Measurements from ENCODE around the gene EMILIN1. TPM values are rescaled to one million over a fixed set of nuclear protein-coding genes. Genes with fewer than 3 reads are reported as not detected.

Gene EMILIN1
- polyA plus RNA-seq, 1 of the 3 experiments (the other 2 are of a cell fraction): 286 TPM

GRCh38 chr2:27082773-27083409 lies 4.5 kb downstream of the EMILIN1 start:
- Histone ChIP-seq H3F3A (replicated peaks; ENCODE audit: insufficient read depth) (peaks cover 11% of the 10 kb centered on the region), H4K20me1 (ENCODE audit: insufficient read depth) (peaks cover 16% of the 10 kb centered on the region; the same call in 1 of the 2 replicates), H3K4me3 (ENCODE audit: low read depth in 2 of 2, low read length in 1 of 2) (no peak overlapping the region), H3K4me1 (ENCODE audit: control insufficient read depth in 1 of 2, insufficient read depth in 2 of 2, low read depth in 1 of 2, low read length in 1 of 2) (peaks cover 20 to 57% of the 10 kb centered on the region in 2 experiments), H3K4me2 (no peak overlapping the region), H3K9me3 (no peaks in the 10 kb centered on the region), H2AFZ (ENCODE audit: low read depth) (no peak overlapping the region), H3K27me3 (ENCODE audit: insufficient read depth) (no peaks in the 10 kb centered on the region), H3K36me3 (replicated peaks in 1 of 2; ENCODE audit: control insufficient read depth in 1 of 2, insufficient read depth in 2 of 2, low read length in 1 of 2) (peaks cover 16 to 38% of the 10 kb centered on the region in 2 experiments), H3K9ac (no peak overlapping the region), H3K79me2 (ENCODE audit: insufficient read depth) (peaks cover 32% of the 10 kb centered on the region), H3K27ac (ENCODE audit: low read depth in 2 of 2, low read length in 1 of 2) (no peak overlapping the region; a peak in 1 of 4 replicates), H3K9me2 (no peaks in the 10 kb centered on the region)
- POLR2A ChIA-PET: interaction anchor here (1.3 to 6.7 kb wide), 4 partner anchors 10 to 32 kb away, joined by 3 to 63 read pairs (median 12); partner anchors contain the start of genes AGBL5 and OST4
- no peak for DNase-seq
- CTCF ChIA-PET: interaction anchor here (1.0 to 14.6 kb wide), 8 partner anchors 15 to 237 kb away, joined by 5 to 227 read pairs (median 28); partner anchors contain the start of genes AGBL5 and OST4
- WGBS (ENCODE audit: low lambda C conversion rate): 87% methylated on average over 8 of the region's 27 CpGs
- no peak for TF ChIP-seq CHD2 (IDR thresholded peaks at IDR 0.05; ENCODE audit: low read length, partially characterized antibody)
- TF ChIP-seq RXRA (IDR thresholded peaks at IDR 0.05; ENCODE audit: borderline replicate concordance, low read depth): no peak
- TF ChIP-seq TAF1 (IDR thresholded peaks at IDR 0.05; ENCODE audit: borderline replicate concordance, low read depth, low read length): no peak
- no peak for TF ChIP-seq MXI1 (IDR thresholded peaks at IDR 0.05; ENCODE audit: low read depth, low read length)
- TF ChIP-seq ZBTB33 (IDR thresholded peaks at IDR 0.05; ENCODE audit: borderline replicate concordance, low read depth): no peak
- no peak for TF ChIP-seq SMC3 (IDR thresholded peaks at IDR 0.05; ENCODE audit: low read depth, low read length)
- no peak for TF ChIP-seq MAX (IDR thresholded peaks at IDR 0.05; ENCODE audit: low read depth)
- no peak for TF ChIP-seq TCF12 (IDR thresholded peaks at IDR 0.05)
- TF ChIP-seq USF1 (IDR thresholded peaks at IDR 0.05; ENCODE audit: borderline replicate concordance, low read depth): no peak
- no peak for TF ChIP-seq GABPA (IDR thresholded peaks at IDR 0.05; ENCODE audit: low read depth)
- no peak for TF ChIP-seq RCOR1 (IDR thresholded peaks at IDR 0.05; ENCODE audit: low read length)
- no peak for TF ChIP-seq FOXM1 (IDR thresholded peaks at IDR 0.05; ENCODE audit: low read depth)
- no peak for TF ChIP-seq REST (IDR thresholded peaks at IDR 0.05; ENCODE audit: low read depth, low read length)
- TF ChIP-seq POLR2AphosphoS5 (IDR thresholded peaks at IDR 0.05; ENCODE audit: low read depth, low read length): no peak
- TF ChIP-seq TEAD4 (IDR thresholded peaks at IDR 0.05; ENCODE audit: borderline replicate concordance, insufficient read depth): no peak
- TF ChIP-seq MEF2A (IDR thresholded peaks at IDR 0.05; ENCODE audit: borderline replicate concordance, low read depth): no peak
- no peak for TF ChIP-seq JUND (IDR thresholded peaks at IDR 0.05)
- no peak for TF ChIP-seq EP300 (IDR thresholded peaks at IDR 0.05; ENCODE audit: borderline replicate concordance in 1 of 2, low read depth in 1 of 2, low read length in 1 of 2)

Measured in SK-N-SH (cell line).